Breast epithelium (tissue), 3 donors: ENCODE data around the gene C1RL.

ENCODE experiments used
- CTCF ChIP-seq, 3 donors: fragments of 450-650 bp; IDR thresholded peaks; one replicate each; pipeline ENCODE4 v1.5.1; 2016 to 2017; ENCODE audit warnings: antibody characterized with exemption in 3 of 3, mild to moderate bottlenecking in 3 of 3, moderate library complexity in 3 of 3
- POLR2A ChIP-seq: fragments of 450-650 bp; IDR thresholded peaks from one replicate; pipeline ENCODE4 v1.6.1; 2016; ENCODE audit warnings: antibody characterized with exemption, mild to moderate bottlenecking, moderate library complexity

- TF ChIP-seq CTCF (IDR thresholded peaks at IDR 0.05) (no peak), POLR2A (no peak)
These were observed 15.1 kb downstream of the C1RL start for GRCh38 chr12:7093892-7094291.
